Endothelial cell of umbilical vein (primary cell): ENCODE results near the gene AP3M1. TPM values are rescaled to one million over a fixed set of nuclear protein-coding genes. Genes with fewer than 3 reads are reported as not detected.

Source experiments
- BruUV-seq: library from RNA; stranded (reverse); fragments of 400-500 nt; replicated peaks from 2 replicates; lab custom pipeline; 2021; lab: Mats Ljungman, UMichigan
- CTCF ChIA-PET: fragments of 300-600, 350-600 bp; sonication (Branson Sonifier 250); formaldehyde crosslinking; loops from one replicate; lab custom pipeline; 2021; ENCODE audit warnings: antibody characterized with exemption, inconsistent platforms; lab: Charles Lee
- POLR2A ChIA-PET: fragments of 300-600, 350-600 bp; sonication (Branson Sonifier 250); formaldehyde crosslinking; loops from one replicate; lab custom pipeline; 2021; ENCODE audit warnings: antibody characterized with exemption, inconsistent platforms; lab: Charles Lee
- DNase-seq: peaks from one replicate; pipeline ENCODE4 v3.0.0-alpha.2; 2011; ENCODE audit warnings: low read depth, low spot score
- FAIRE-seq: peaks from 2 replicates; lab custom pipeline; 2011; peaks lifted over from hg19 to GRCh38; lab: Jason Lieb, UNC
- H2AFZ ChIP-seq: 2 replicates; pipeline ENCODE4 v1.6.0; 2012; ENCODE audit warnings: low read depth, low read length, control low read depth, inconsistent platforms
- H3K27ac ChIP-seq: 2 replicates; pipeline ENCODE4 v1.5.1; 2011; ENCODE audit warnings: low read depth, mild to moderate bottlenecking, control low read depth, low read length, moderate library complexity; ENCODE audit not compliant: insufficient read depth
- H3K27me3 ChIP-seq, 2 experiments: 2 replicates each; pipeline versions ENCODE4 v1.6.0 to v1.6.1; 2011; ENCODE audit warnings: low read length in 2 of 2, mixed read lengths in 1 of 2; ENCODE audit not compliant: control insufficient read depth in 2 of 2, insufficient read depth in 2 of 2
- H3K36me3 ChIP-seq, 2 experiments: 2 replicates in 1 of 2; 3 replicates in 1 of 2; pipeline ENCODE4 v1.5.1; 2011; ENCODE audit warnings: low read length in 2 of 2, mild to moderate bottlenecking in 1 of 2, moderate library complexity in 1 of 2; ENCODE audit not compliant: control insufficient read depth in 2 of 2, insufficient read depth in 2 of 2; ENCODE audit errors: extremely low read depth in 1 of 2
- H3K4me1 ChIP-seq: 3 replicates; pipeline ENCODE4 v1.5.1; 2011; ENCODE audit warnings: mild to moderate bottlenecking, low read length; ENCODE audit not compliant: control insufficient read depth, insufficient read depth; ENCODE audit errors: extremely low read depth
- H3K4me2 ChIP-seq: 2 replicates; pipeline ENCODE4 v1.6.1; 2011; ENCODE audit warnings: low read length, control low read depth, mixed read lengths; ENCODE audit not compliant: insufficient read depth
- H3K4me3 ChIP-seq, 3 experiments: fragments of 200-600 bp in 1 of 3; sonication (generic), shearing (Covaris generic) in 1 of 3; replicated peaks in 1 of 3; 2 replicates each; pipeline ENCODE4 v1.5.1; 2011 to 2016; ENCODE audit warnings: control low read depth in 3 of 3, low read length in 3 of 3, mild to moderate bottlenecking in 2 of 3, inconsistent platforms in 1 of 3, low read depth in 1 of 3, moderate library complexity in 1 of 3; ENCODE audit not compliant: insufficient read depth in 1 of 3
- H3K79me2 ChIP-seq: 2 replicates; pipeline ENCODE4 v1.6.0; 2012; ENCODE audit warnings: low read length, inconsistent platforms; ENCODE audit not compliant: control insufficient read depth, insufficient read depth
- H3K9ac ChIP-seq: replicated peaks from 2 replicates; pipeline ENCODE3; 2011; ENCODE audit warnings: low read length, control low read depth; ENCODE audit not compliant: insufficient read depth; ENCODE audit errors: extremely low read depth
- H3K9me1 ChIP-seq: replicated peaks from 3 replicates; pipeline ENCODE4 v1.6.0; 2011; ENCODE audit warnings: mild to moderate bottlenecking, low read length; ENCODE audit not compliant: control insufficient read depth, insufficient read depth; ENCODE audit errors: extremely low read depth
- H3K9me3 ChIP-seq: replicated peaks from 2 replicates; pipeline ENCODE4 v1.5.1; 2012; ENCODE audit warnings: low read length, inconsistent platforms; ENCODE audit not compliant: control insufficient read depth, insufficient read depth
- H4K20me1 ChIP-seq: replicated peaks from 2 replicates; pipeline ENCODE3; 2011; ENCODE audit warnings: mild to moderate bottlenecking, low read length; ENCODE audit not compliant: control insufficient read depth, insufficient read depth; ENCODE audit errors: extremely low read depth
- EZH2 ChIP-seq: IDR thresholded peaks from 2 replicates; pipeline ENCODE4 v1.6.1; 2012; ENCODE audit warnings: borderline replicate concordance, low read depth, mild to moderate bottlenecking, moderate library complexity, low read length, inconsistent platforms; ENCODE audit not compliant: severe bottlenecking
- FOS ChIP-seq: IDR thresholded peaks from 2 replicates; pipeline ENCODE4 v1.6.1; 2011; ENCODE audit warnings: mild to moderate bottlenecking, low read length, moderate library complexity, borderline replicate concordance; ENCODE audit not compliant: insufficient read depth
- GATA2 ChIP-seq: IDR thresholded peaks from 2 replicates; pipeline ENCODE4 v1.7.0; 2011; ENCODE audit warnings: low read depth, mild to moderate bottlenecking, moderate library complexity, mixed read lengths, low read length; ENCODE audit not compliant: insufficient read length, insufficient read depth
- JUN ChIP-seq: IDR thresholded peaks from 2 replicates; pipeline ENCODE4 v1.6.1; 2011; ENCODE audit warnings: borderline replicate concordance, low read depth; ENCODE audit not compliant: insufficient read length, insufficient read depth
- MYC ChIP-seq: IDR thresholded peaks from one replicate; pipeline ENCODE4 v1.6.1; 2011; ENCODE audit warnings: mild to moderate bottlenecking, low read depth, low read length
- POLR2A ChIP-seq: IDR thresholded peaks from 2 replicates; pipeline ENCODE4 v1.6.1; 2012; ENCODE audit warnings: low read depth, mild to moderate bottlenecking, control low read depth, low read length
- POLR2AphosphoS5 ChIP-seq: IDR thresholded peaks from 2 replicates; pipeline ENCODE4 v1.6.1; 2012; ENCODE audit warnings: low read depth, mild to moderate bottlenecking, control low read depth, low read length, moderate library complexity; ENCODE audit not compliant: insufficient read depth
- dilution Hi-C: fragments of 300-500 bp; cut with MboI; formaldehyde crosslinking; loops from one replicate; pipeline ENCODE4 v1.15.0; 2019; ENCODE audit warnings: low sequenced_read_pairs; ENCODE audit not compliant: extremely low pct_ligation_motif_present
- intact Hi-C: fragments of 100-400 bp; cut with micrococcal nuclease; formaldehyde crosslinking; loops from one replicate; pipeline ENCODE4 v1.10.0; 2022
- polyA plus RNA-seq, 4 experiments: library from polyadenylated mRNA; depleted of rRNA in 3 of 4; stranded (reverse) in 3 of 4; unstranded in 1 of 4; fragments of >200 nt; gene quantifications; 2 replicates each; pipeline versions ENCODE4 v1.2.1 to v1.2.3, GENCODE V29; 2011 to 2012; ENCODE audit warnings: missing spikeins in 1 of 4
- total RNA-seq: library from RNA; stranded (reverse); gene quantifications from 2 replicates; pipeline ENCODE4 v1.2.3, GENCODE V29; 2021
- TF ChIP-seq, protein P1 (sequence below), 2 donors: IDR thresholded peaks; 1 replicate in 1 of 2; 2 replicates in 1 of 2; pipeline ENCODE4 v1.5.1; 2011; ENCODE audit warnings: low read length in 2 of 2, mild to moderate bottlenecking in 2 of 2, moderate library complexity in 2 of 2, control low read depth in 1 of 2, inconsistent platforms in 1 of 2, low read depth in 1 of 2; ENCODE audit not compliant: insufficient read depth in 1 of 2; ENCODE audit errors: extremely low read depth in 1 of 2
- TF ChIP-seq, protein P2 (sequence below): IDR thresholded peaks from 2 replicates; pipeline ENCODE4 v1.6.1; 2011; ENCODE audit not compliant: insufficient read depth, insufficient read length

AP3M1 gene
- total and polyA plus RNA-seq, 2 donors (not counting 3 experiments of a cell fraction or from before 2014, with no cell fraction given) = 34.0 to 58.8 TPM

DNA sequence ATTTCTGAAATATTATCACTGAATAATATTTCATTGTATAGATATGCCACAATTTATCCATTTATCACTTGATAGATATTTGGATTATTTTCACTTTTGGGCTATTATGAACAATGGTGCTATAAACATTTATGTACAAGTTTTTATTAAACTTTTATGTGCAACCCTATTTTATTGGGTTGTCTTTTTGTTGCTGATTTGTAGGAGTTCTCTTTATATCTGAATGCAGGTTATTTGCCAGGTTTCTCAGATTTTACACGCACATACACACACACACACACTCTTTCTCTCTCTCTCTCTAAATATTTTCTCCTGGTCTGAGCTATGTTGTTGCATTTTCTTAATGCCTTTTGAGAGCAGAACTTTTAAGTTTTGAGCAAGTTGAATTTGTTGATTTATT, 36.6 kb upstream of the AP3M1 start:
- TF ChIP-seq JUN (no peak), FOS (no peak), GATA2 (no peak), POLR2AphosphoS5 (no peak), MYC (no peak), EZH2 (no peak), POLR2A (no peak)
- TF ChIP-seq, protein P1, sequence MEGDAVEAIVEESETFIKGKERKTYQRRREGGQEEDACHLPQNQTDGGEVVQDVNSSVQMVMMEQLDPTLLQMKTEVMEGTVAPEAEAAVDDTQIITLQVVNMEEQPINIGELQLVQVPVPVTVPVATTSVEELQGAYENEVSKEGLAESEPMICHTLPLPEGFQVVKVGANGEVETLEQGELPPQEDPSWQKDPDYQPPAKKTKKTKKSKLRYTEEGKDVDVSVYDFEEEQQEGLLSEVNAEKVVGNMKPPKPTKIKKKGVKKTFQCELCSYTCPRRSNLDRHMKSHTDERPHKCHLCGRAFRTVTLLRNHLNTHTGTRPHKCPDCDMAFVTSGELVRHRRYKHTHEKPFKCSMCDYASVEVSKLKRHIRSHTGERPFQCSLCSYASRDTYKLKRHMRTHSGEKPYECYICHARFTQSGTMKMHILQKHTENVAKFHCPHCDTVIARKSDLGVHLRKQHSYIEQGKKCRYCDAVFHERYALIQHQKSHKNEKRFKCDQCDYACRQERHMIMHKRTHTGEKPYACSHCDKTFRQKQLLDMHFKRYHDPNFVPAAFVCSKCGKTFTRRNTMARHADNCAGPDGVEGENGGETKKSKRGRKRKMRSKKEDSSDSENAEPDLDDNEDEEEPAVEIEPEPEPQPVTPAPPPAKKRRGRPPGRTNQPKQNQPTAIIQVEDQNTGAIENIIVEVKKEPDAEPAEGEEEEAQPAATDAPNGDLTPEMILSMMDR (IDR thresholded peaks at IDR 0.05; ENCODE audit: extremely low read depth in 1 of 2, insufficient read depth in 1 of 2, low read depth in 1 of 2, low read length in 2 of 2) = no peak
- TF ChIP-seq, protein P2, sequence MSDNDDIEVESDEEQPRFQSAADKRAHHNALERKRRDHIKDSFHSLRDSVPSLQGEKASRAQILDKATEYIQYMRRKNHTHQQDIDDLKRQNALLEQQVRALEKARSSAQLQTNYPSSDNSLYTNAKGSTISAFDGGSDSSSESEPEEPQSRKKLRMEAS = no peak
- ChIA-PET CTCF (interaction anchor here (1.1 to 1.5 kb wide), 4 partner anchors 9 to 32 kb away, joined by 3 to 5 read pairs (median 4); no protein-coding TSS in a partner anchor), POLR2A (no interaction called here)
- Histone ChIP-seq H3K9me1 (no peaks in the 10 kb centered on the region), H2AFZ (no peak overlapping the region), H3K4me3 (no peak overlapping the region), H3K36me3 (no peaks in the 10 kb centered on the region), H3K9me3 (no peaks in the 10 kb centered on the region), H3K9ac (no peak overlapping the region), H3K4me1 (peaks cover 13% of the 10 kb centered on the region), H3K4me2 (no peak overlapping the region), H3K27me3 (no peaks in the 10 kb centered on the region), H3K27ac (no peak overlapping the region), H4K20me1 (no peaks in the 10 kb centered on the region), H3K79me2 (peaks cover 89% of the 10 kb centered on the region)
- dilution Hi-C loops (no loop called here), intact Hi-C loops (no loop called here)
- DNase-seq = no peak
- BruUV-seq = no TSS peak
- FAIRE-seq = no peak
